ENCODE data around the gene PPP1R12A. TPM values are rescaled to one million over a fixed set of nuclear protein-coding genes. Genes with fewer than 3 reads are reported as not detected.

Gene PPP1R12A
- total and polyA plus RNA-seq, 11 donors: 16.8 to 77.8 (median 50.2) TPM

DNA sequence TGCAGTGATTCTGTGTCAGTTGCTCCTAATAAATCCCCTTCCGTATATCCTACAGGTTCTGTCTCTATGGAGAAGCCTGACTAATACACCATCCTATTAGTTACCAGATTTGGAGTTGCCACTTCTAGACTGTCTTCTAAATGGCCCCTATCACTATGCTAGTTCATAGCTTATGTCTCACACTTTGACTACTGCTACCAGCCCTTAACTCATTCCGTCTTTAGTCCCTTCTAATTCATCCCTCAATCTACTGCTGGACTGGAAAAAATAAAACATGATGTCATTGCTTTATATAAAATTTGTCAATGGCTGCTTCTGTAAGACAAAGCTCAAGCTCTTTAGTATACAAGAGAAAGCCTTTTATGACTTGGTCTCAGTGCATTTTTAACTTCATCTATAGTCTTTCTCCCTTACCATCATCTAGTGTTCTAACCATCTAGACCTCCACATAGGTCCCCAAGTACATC lies 99.5 kb downstream of the PPP1R12A start:
- ATAC-seq: peak in 2 of 4 donors; percentile 30 to 56
- DNase-seq: no peak
- 61 to 75% (median 69%) methylated on average over 2 of the region's 2 CpGs for WGBS, 4 donors
- Histone ChIP-seq H3K4me3 (no peak overlapping the region), H3K9me3 (peaks cover 0 to 17% (median 0%) of the 10 kb centered on the region in 12 donors), H3K4me1 (peaks cover 0 to 50% (median 25%) of the 10 kb centered on the region in 12 donors), H3K27me3 (no peaks in the 10 kb centered on the region), H3K27ac (no peak overlapping the region), H3K36me3 (peaks cover 0 to 27% (median 17%) of the 10 kb centered on the region in 9 donors)
- TF ChIP-seq, protein P1, sequence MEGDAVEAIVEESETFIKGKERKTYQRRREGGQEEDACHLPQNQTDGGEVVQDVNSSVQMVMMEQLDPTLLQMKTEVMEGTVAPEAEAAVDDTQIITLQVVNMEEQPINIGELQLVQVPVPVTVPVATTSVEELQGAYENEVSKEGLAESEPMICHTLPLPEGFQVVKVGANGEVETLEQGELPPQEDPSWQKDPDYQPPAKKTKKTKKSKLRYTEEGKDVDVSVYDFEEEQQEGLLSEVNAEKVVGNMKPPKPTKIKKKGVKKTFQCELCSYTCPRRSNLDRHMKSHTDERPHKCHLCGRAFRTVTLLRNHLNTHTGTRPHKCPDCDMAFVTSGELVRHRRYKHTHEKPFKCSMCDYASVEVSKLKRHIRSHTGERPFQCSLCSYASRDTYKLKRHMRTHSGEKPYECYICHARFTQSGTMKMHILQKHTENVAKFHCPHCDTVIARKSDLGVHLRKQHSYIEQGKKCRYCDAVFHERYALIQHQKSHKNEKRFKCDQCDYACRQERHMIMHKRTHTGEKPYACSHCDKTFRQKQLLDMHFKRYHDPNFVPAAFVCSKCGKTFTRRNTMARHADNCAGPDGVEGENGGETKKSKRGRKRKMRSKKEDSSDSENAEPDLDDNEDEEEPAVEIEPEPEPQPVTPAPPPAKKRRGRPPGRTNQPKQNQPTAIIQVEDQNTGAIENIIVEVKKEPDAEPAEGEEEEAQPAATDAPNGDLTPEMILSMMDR (IDR thresholded peaks at IDR 0.05): no peak
- no peak for TF ChIP-seq POLR2A (IDR thresholded peaks at IDR 0.05)
- intact Hi-C loops (cut with DNase I): no loop called here

GRCh38 chr12:79834712-79835376 lies 100.1 kb downstream of the PPP1R12A start:
- Histone ChIP-seq H3K27me3 (no peaks in the 10 kb centered on the region), H3K36me3 (peaks cover 0 to 27% (median 17%) of the 10 kb centered on the region in 9 donors), H3K4me3 (no peak overlapping the region), H3K27ac (no peak overlapping the region), H3K9me3 (peaks cover 0 to 17% (median 0%) of the 10 kb centered on the region in 12 donors), H3K4me1 (peaks cover 0 to 50% (median 22%) of the 10 kb centered on the region in 12 donors)
- intact Hi-C loops (cut with DNase I): no loop called here
- TF ChIP-seq POLR2A (IDR thresholded peaks at IDR 0.05): no peak
- TF ChIP-seq, protein P1 (IDR thresholded peaks at IDR 0.05): no peak
- WGBS, 4 donors: 54 to 79% (median 66%) methylated on average over 3 of the region's 3 CpGs
- DNase-seq: no peak
- ATAC-seq: peak in 2 of 4 donors; percentile 26 to 33

- Histone ChIP-seq H3K27ac (no peak overlapping the region), H3K36me3 (peaks cover 0 to 41% (median 21%) of the 10 kb centered on the region in 9 donors), H3K9me3 (no peaks in the 10 kb centered on the region), H3K4me3 (no peak overlapping the region), H3K27me3 (no peaks in the 10 kb centered on the region), H3K4me1 (peaks cover 0 to 41% (median 20%) of the 10 kb centered on the region in 12 donors)
- intact Hi-C loops (cut with DNase I): no loop called here
- DNase-seq: no peak
- WGBS, 4 donors: 45 to 63% (median 54%) methylated on average over 2 of the region's 2 CpGs
- no peak for ATAC-seq
- TF ChIP-seq, protein P1 (IDR thresholded peaks at IDR 0.05): no peak
- TF ChIP-seq POLR2A (IDR thresholded peaks at IDR 0.05): no peak
Measured at GRCh38 chr12:79830440-79830839, 104.5 kb downstream of the PPP1R12A start.

GRCh38 chr12:79828924-79829323 lies 106.0 kb downstream of the PPP1R12A start:
- H3K27ac ChIP-seq: no peak overlapping the region

More at GRCh38 chr12:79828924-79829323, 106.0 kb downstream of the PPP1R12A start:
- ATAC-seq (no peak), DNase-seq (no peak)
- peaks cover 0 to 44% (median 19%) of the 10 kb centered on the region in 12 donors for H3K4me1 ChIP-seq
- WGBS, 4 donors: 77 to 83% (median 82%) methylated on average over 2 of the region's 2 CpGs
- no peaks in the 10 kb centered on the region for H3K9me3 ChIP-seq
- no peak overlapping the region for H3K4me3 ChIP-seq
- peaks cover 0 to 41% (median 21%) of the 10 kb centered on the region in 9 donors for H3K36me3 ChIP-seq
- no peak for TF ChIP-seq POLR2A (IDR thresholded peaks at IDR 0.05)
- TF ChIP-seq, protein P1 (IDR thresholded peaks at IDR 0.05): no peak
- intact Hi-C loops (cut with DNase I): loop anchor here in 1 of 10 donors (10.0 kb wide), 1 partner anchor 106 kb away; the partner anchor contains the start of gene PPP1R12A
- H3K27me3 ChIP-seq: no peaks in the 10 kb centered on the region
